C4-2B (cell line): Measurements from ENCODE around the gene MYO1D.

Experiments
- ZFX ChIP-seq: fragments of 450-650 bp; IDR thresholded peaks from 2 replicates; pipeline ENCODE4 v1.6.1; 2017
- TF ChIP-seq, protein P1 (sequence below): fragments of 450-650 bp; conservative IDR thresholded peaks from 2 replicates; pipeline ENCODE4 v1.5.1; 2017; ENCODE audit warnings: mild to moderate bottlenecking

DNA sequence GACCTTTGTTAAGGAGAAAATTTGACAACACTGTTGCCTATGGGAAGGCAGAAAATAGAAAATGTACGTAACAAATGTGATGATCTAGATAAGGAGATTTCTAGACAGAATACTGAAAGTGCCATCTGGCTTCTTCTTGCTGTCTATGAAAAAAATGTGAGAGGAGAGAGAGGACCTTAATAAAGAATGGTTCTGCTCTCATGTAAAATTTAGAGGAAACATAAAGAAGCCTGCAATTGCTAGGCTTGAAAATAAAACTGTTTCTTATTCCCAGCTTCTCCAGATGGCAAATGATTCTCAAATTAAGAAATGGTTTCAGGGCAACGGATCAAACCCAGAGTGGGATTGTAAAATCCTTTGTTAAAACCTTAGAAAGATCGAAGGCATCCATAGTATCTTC, 261.6 kb downstream of the MYO1D start:
- TF ChIP-seq, protein P1, sequence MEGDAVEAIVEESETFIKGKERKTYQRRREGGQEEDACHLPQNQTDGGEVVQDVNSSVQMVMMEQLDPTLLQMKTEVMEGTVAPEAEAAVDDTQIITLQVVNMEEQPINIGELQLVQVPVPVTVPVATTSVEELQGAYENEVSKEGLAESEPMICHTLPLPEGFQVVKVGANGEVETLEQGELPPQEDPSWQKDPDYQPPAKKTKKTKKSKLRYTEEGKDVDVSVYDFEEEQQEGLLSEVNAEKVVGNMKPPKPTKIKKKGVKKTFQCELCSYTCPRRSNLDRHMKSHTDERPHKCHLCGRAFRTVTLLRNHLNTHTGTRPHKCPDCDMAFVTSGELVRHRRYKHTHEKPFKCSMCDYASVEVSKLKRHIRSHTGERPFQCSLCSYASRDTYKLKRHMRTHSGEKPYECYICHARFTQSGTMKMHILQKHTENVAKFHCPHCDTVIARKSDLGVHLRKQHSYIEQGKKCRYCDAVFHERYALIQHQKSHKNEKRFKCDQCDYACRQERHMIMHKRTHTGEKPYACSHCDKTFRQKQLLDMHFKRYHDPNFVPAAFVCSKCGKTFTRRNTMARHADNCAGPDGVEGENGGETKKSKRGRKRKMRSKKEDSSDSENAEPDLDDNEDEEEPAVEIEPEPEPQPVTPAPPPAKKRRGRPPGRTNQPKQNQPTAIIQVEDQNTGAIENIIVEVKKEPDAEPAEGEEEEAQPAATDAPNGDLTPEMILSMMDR, result no peak
- TF ChIP-seq ZFX, result no peak
